Activated T-helper 17 cell treated with anti-CD3 and anti-CD28 coated beads, Interleukin-2, amount 50 U/mL, for 72 hours (primary cell): Measurements from ENCODE around the gene PPP1R9B. TPM values are rescaled to one million over a fixed set of nuclear protein-coding genes. Genes with fewer than 3 reads are reported as not detected.

Source experiments
- ATAC-seq: fragments of 150-1000 bp; cut with Tn5 transposase; replicated peaks from 2 replicates; pipeline ENCODE4 v1.10.0; 2021; ENCODE audit warnings: mild to moderate bottlenecking, moderate library complexity
- H3K27ac Mint-ChIP-seq: one replicate; pipeline ENCODE4 v1.8.0; 2022; ENCODE audit warnings: mixed read lengths
- H3K27me3 Mint-ChIP-seq: one replicate; pipeline ENCODE4 v1.8.0; 2022; ENCODE audit warnings: mixed read lengths
- H3K36me3 Mint-ChIP-seq: one replicate; pipeline ENCODE4 v1.8.0; 2022; ENCODE audit warnings: low read depth, mild to moderate bottlenecking, mixed read lengths
- H3K4me1 Mint-ChIP-seq: one replicate; pipeline ENCODE4 v1.8.0; 2022; ENCODE audit warnings: mixed read lengths
- H3K4me3 Mint-ChIP-seq: one replicate; pipeline ENCODE4 v1.8.0; 2022; ENCODE audit warnings: mild to moderate bottlenecking, mixed read lengths
- H3K9me3 Mint-ChIP-seq: one replicate; pipeline ENCODE4 v1.8.0; 2022; ENCODE audit warnings: mixed read lengths
- total RNA-seq, 2 donors: library from RNA; stranded (reverse); gene quantifications; one replicate each; pipeline ENCODE4 v1.2.3, GENCODE V29; 2022

PPP1R9B gene
- total RNA-seq, 2 donors from 2014 or later, result 73.6 to 89.2 TPM

DNA sequence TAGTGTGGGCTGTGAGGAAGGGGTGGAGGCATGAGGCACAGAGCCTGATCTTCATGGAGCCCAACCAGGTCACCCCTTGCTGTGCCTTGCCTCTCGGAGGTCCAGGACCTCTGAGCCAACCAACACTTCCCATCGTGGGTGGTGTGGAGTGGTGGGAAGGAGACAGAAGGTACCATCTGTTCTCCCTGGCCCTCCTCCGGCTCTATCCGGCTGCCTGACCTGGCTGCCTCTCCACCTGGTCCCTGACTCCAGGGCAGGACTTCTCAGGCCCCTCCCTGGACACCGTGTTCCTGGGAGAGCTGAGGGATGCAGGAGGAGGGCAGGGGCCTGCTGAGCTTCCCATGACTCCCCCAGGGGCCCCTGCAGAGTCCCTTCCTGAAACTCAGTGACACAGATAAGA lies 51.5 kb downstream of the PPP1R9B start:
- Mint-ChIP-seq H3K27me3 (no peaks in the 10 kb centered on the region), H3K9me3 (no peaks in the 10 kb centered on the region), H3K27ac (no peak overlapping the region), H3K4me3 (no peak overlapping the region), H3K4me1 (peaks cover 20% of the 10 kb centered on the region), H3K36me3 (peaks cover 18% of the 10 kb centered on the region)
- no peak for ATAC-seq

DNA sequence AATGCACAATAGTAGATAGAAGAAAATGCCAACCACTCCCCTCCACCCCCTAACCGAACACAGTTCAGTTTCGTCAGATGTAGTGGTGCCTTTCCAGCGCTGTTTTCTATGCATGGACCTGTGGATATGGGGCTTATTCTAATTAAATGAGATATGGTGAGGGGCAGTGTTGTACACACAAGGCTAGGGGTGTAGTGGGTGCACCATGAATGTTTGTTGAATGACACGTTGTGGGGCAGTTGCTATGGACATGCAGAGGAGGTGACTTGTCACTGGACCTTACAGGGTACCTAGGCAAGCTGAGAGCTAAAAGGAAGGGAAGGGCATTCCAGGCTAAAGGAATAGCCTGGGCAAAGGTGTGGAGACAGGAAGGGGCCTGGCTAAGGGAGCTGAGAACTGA lies 51.9 kb downstream of the PPP1R9B start:
- H3K4me1 Mint-ChIP-seq, result peaks cover 20% of the 10 kb centered on the region
- H3K27me3 Mint-ChIP-seq, result no peaks in the 10 kb centered on the region
- ATAC-seq, result no peak
- no peak overlapping the region for H3K27ac Mint-ChIP-seq
- H3K9me3 Mint-ChIP-seq, result no peaks in the 10 kb centered on the region
- H3K4me3 Mint-ChIP-seq, result no peak overlapping the region
- peaks cover 18% of the 10 kb centered on the region for H3K36me3 Mint-ChIP-seq

DNA sequence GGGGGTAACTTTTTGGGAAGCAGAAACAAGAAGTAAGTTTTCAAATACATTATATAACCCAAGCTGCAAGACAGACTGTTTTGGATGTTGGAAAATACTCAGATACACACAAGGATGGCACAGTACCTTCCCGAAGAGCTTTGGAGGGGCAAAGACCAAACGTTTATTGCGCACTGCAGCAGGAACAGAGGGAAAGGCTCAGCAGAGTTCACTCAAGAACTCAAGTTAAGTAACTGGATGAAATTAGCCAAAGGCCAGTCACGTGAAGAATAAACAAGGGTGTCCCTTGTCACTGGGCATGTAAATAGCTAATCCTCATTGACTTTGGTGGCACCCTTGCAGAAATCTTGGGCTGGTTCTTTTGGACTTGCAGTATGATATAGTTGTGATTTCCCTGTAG lies 52.6 kb downstream of the PPP1R9B start:
- Mint-ChIP-seq H3K4me3 (no peak overlapping the region), H3K9me3 (no peaks in the 10 kb centered on the region), H3K36me3 (peaks cover 18% of the 10 kb centered on the region), H3K27me3 (no peaks in the 10 kb centered on the region), H3K4me1 (peaks cover 20% of the 10 kb centered on the region), H3K27ac (no peak overlapping the region)
- ATAC-seq, result no peak

DNA sequence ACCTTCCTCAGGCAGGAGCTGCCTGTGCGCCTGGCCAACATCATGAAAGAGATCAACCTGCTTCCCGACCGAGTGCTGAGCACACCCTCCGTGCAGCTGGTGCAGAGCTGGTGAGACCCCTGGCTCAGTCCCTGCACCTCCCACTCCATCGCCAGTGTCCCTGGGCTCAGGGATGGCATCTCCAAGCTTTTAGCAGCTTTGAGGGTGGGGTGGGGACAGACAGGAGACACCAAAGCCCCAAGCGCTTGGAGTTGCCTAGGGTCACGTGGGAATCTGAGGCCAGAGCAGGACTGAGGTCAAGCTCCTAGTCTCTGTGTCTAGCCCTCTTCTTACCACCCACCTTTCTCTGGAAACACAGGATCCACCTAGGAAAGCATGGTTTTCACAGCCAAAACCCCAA lies 53.0 kb downstream of the PPP1R9B start:
- Mint-ChIP-seq H3K4me3 (peak overlapping the region; percentile 96), H3K36me3 (peaks cover 18% of the 10 kb centered on the region), H3K9me3 (no peaks in the 10 kb centered on the region), H3K4me1 (peaks cover 20% of the 10 kb centered on the region), H3K27ac (peak overlapping the region; percentile 17), H3K27me3 (no peaks in the 10 kb centered on the region)
- ATAC-seq, result no peak

DNA sequence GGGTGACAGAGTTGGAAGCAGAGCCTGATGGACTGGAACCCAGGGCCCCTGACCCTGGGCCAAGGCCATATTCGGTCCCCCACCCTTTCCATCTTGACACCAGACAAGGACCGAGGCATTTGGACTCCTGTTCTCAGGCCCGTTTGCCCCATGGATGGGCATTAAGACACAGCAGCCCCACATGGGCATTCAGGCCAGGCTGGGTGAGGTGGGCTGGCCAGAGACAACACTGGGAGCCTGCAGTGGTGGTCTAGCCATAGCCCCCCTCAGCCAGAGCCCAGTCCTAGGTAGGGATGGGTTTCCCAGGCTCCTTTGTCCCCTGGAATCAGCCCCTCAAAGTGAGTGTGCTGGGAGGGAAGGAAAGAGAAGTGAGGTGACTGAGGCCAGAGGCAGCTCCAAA lies 53.7 kb downstream of the PPP1R9B start:
- Mint-ChIP-seq H3K27me3 (no peaks in the 10 kb centered on the region), H3K4me1 (peaks cover 20% of the 10 kb centered on the region), H3K9me3 (no peaks in the 10 kb centered on the region), H3K36me3 (peaks cover 18% of the 10 kb centered on the region), H3K4me3 (peak overlapping the region; percentile 96), H3K27ac (peak overlapping the region; percentile 17)
- ATAC-seq, result no peak

DNA sequence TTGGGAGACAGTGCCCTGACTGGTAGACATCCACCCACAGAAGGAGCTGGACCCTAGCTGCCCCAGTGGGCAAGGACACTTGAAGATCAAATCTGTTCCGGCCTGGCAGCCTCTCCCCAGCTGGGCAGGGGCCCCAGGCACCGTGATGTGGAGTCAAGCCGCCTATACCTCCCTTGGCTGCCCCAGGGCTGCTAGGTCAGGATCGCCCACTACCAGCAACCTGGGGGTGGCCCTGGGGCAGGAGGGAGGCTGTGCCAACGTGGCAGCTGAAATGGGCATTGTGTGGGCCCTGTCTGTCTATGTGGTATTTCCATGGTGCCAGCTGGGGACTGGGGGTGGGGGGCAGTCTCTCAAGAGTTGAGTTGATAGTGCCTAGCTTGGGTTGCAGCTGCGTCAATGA lies 54.4 kb downstream of the PPP1R9B start:
- peak overlapping the region; percentile 93 for H3K27ac Mint-ChIP-seq

DNA sequence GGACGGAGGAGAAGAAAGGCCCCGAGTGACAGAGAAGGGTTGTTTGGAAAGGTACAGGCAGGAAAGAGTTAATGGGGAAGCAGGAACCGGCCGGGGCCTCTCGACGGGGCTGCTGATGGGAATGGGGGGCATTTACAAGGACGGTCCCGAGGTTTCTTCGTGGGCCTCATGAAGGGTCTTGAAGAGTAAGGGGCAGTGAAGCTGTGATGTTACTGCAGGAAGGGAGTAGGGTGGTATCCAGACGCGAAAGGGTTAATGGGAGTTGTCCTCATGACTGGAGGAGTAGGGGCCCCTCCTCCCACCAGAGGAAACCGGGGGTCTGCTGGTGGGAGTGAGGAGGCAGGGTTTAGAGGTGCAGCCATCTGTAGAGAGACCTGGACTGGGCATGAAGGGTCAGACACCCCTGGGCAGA lies 54.8 kb downstream of the PPP1R9B start:
- no peaks in the 10 kb centered on the region for H3K27me3 Mint-ChIP-seq
- H3K36me3 Mint-ChIP-seq, result peaks cover 18% of the 10 kb centered on the region
- H3K9me3 Mint-ChIP-seq, result no peaks in the 10 kb centered on the region
- H3K4me3 Mint-ChIP-seq, result peak overlapping the region; percentile 96
- ATAC-seq, result no peak
- peak overlapping the region; percentile 93 for H3K27ac Mint-ChIP-seq
- peaks cover 20% of the 10 kb centered on the region for H3K4me1 Mint-ChIP-seq

More for the DNA sequence above, 54.4 kb downstream of the PPP1R9B start:
- Mint-ChIP-seq H3K9me3 (no peaks in the 10 kb centered on the region), H3K27me3 (no peaks in the 10 kb centered on the region), H3K36me3 (peaks cover 18% of the 10 kb centered on the region), H3K4me3 (peak overlapping the region; percentile 96), H3K4me1 (peaks cover 20% of the 10 kb centered on the region)
- no peak for ATAC-seq

DNA sequence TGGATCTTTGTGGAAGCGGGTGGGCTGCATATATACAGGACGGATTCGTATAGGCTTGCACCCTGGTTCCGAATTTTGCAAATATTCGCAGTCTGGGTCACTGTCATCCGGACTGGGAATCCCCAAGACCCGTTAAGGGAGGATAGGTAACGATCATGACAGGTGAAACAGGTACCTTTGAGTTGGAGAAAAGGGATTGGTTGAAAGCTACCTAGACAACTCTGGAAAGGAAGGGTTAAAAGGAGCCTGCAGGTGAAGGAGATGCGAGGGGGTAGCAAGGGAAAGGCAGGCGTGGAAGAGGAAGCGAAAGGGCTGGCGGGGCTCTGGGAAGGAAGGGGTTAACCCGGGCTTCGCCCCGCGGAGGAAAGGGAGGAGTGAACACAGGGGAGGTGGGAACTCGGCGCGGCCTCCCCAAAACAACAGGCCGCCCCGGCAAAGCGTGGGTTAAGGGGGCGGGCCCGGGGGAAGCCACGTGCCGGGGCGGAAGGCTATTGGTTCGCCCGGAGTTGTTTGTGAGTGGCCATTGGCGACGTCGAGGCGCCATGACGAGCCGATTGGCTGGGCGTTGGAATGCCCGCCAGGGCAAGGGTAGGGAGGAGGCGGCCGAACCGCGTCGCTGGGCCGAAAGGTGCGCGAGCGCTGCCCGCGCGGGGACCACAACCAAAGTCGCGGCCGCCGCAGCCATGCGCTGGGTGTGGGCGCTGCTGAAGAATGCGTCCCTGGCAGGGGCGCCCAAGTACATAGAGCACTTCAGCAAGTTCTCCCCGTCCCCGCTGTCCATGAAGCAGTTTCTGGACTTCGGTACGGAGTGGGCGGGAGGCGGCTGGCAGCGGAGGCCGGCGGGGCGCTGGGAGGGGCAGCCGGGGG lies 55.5 kb downstream of the PPP1R9B start, which contains the start of gene PDK2:
PDK2 (plus strand) TSS at position 599 of the 867 bp plus-strand sequence; CDS start at position 684, 85 bp downstream.
- ATAC-seq, result peak; percentile 95
- Mint-ChIP-seq H3K36me3 (peaks cover 18% of the 10 kb centered on the region), H3K27me3 (no peaks in the 10 kb centered on the region), H3K4me3 (peak within 1 kb of the TSS; percentile 96), H3K27ac (peak within 1 kb of the TSS; percentile 93), H3K4me1 (peaks cover 13% of the 10 kb centered on the region), H3K9me3 (no peaks in the 10 kb centered on the region)

DNA sequence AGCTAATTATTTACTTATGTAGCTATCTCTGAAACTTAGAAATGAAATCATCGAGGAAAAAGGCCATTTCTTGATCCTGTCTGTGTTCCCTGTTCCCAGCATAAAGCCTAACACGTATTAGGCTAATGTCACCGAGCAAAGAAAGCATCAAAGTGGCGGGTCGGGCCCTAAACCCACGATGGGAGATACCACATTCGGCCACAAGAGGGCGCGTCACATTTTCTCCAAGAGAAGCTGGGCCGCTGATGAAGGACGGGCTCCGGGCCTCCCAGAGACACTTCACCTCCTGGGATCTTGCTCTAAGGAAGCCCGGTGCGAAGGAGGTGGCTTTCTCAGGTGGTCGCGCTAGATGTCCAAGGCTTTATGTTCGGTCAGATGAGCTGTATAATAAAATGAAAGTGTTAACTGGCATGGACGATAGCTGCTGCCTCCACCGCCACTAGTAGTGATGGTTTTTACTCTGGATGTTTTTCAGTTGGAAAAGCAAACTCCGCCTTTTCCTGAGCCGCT lies 56.2 kb downstream of the PPP1R9B start:
- H3K27me3 Mint-ChIP-seq, result no peaks in the 10 kb centered on the region
- H3K4me3 Mint-ChIP-seq, result peak overlapping the region; percentile 96
- peak overlapping the region; percentile 93 for H3K27ac Mint-ChIP-seq
- no peaks in the 10 kb centered on the region for H3K9me3 Mint-ChIP-seq
- peaks cover 18% of the 10 kb centered on the region for H3K36me3 Mint-ChIP-seq
- peaks cover 9% of the 10 kb centered on the region for H3K4me1 Mint-ChIP-seq
- peak; percentile 59 for ATAC-seq

DNA sequence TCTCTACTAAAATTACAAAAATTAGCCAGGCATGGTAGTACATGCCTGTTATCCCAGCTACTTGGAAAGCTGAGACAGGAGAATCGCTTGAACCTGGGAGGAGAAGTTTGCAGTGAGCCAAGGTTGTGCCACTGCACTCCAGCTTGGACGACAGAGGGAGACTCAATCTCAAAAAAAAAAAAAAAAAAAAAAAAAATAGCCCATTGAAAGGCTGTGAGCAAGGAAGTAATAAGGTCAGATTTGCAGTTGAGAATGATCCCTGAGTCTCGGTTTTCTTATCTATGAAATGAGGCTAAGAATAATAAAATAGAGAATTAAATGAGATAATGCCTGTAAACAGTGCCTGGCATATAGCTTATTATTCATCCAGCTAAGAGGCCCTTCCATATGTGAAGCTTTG lies 56.7 kb downstream of the PPP1R9B start:
- Mint-ChIP-seq H3K36me3 (peaks cover 18% of the 10 kb centered on the region), H3K27ac (no peak overlapping the region), H3K27me3 (no peaks in the 10 kb centered on the region), H3K4me3 (peak overlapping the region; percentile 96), H3K4me1 (peaks cover 9% of the 10 kb centered on the region), H3K9me3 (no peaks in the 10 kb centered on the region)
- ATAC-seq, result no peak

DNA sequence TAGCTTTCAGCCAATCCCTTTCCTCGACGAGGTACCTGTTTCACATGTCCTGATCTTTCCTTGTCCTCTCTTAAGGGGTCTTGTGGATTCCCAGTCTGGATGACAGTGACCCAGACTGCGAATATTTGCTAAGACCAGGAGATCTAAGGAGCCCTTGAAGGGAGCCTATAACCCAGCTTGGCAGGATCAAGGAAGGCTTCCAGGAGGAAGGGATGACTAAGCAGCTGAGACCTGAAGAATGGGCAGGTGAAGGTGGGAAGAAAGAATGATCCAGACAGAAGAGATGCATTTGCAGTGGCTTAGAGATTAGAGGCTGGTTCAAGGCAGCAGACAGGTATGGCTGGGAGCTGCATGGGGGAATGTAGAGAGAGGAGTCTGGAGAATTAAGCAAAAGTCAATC lies 57.2 kb downstream of the PPP1R9B start:
- no peak overlapping the region for H3K27ac Mint-ChIP-seq
- no peaks in the 10 kb centered on the region for H3K27me3 Mint-ChIP-seq
- H3K36me3 Mint-ChIP-seq, result peaks cover 13% of the 10 kb centered on the region
- ATAC-seq, result no peak
- peaks cover 9% of the 10 kb centered on the region for H3K4me1 Mint-ChIP-seq
- no peaks in the 10 kb centered on the region for H3K9me3 Mint-ChIP-seq
- H3K4me3 Mint-ChIP-seq, result no peak overlapping the region

DNA sequence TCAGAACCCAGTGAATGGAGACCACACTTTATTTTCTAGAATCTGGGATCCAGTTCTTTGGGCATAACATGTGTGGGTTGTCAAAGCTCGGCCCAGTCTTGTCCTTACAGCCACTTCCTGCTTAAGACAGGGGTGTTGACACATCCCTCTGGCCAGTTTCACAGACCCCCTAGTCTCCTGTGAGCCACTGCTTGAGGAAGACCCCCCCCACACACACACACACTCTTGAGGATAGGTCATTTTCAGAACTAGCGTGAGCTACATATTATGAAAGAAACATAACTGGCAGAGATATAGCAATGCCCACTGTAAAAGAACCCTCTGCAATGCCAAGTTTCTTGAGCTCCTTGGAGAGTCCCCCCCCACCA lies 58.6 kb downstream of the PPP1R9B start:
- no peaks in the 10 kb centered on the region for H3K9me3 Mint-ChIP-seq
- H3K36me3 Mint-ChIP-seq, result peaks cover 11% of the 10 kb centered on the region
- ATAC-seq, result no peak
- H3K27ac Mint-ChIP-seq, result no peak overlapping the region
- H3K27me3 Mint-ChIP-seq, result no peaks in the 10 kb centered on the region
- H3K4me3 Mint-ChIP-seq, result no peak overlapping the region
- H3K4me1 Mint-ChIP-seq, result peaks cover 9% of the 10 kb centered on the region

DNA sequence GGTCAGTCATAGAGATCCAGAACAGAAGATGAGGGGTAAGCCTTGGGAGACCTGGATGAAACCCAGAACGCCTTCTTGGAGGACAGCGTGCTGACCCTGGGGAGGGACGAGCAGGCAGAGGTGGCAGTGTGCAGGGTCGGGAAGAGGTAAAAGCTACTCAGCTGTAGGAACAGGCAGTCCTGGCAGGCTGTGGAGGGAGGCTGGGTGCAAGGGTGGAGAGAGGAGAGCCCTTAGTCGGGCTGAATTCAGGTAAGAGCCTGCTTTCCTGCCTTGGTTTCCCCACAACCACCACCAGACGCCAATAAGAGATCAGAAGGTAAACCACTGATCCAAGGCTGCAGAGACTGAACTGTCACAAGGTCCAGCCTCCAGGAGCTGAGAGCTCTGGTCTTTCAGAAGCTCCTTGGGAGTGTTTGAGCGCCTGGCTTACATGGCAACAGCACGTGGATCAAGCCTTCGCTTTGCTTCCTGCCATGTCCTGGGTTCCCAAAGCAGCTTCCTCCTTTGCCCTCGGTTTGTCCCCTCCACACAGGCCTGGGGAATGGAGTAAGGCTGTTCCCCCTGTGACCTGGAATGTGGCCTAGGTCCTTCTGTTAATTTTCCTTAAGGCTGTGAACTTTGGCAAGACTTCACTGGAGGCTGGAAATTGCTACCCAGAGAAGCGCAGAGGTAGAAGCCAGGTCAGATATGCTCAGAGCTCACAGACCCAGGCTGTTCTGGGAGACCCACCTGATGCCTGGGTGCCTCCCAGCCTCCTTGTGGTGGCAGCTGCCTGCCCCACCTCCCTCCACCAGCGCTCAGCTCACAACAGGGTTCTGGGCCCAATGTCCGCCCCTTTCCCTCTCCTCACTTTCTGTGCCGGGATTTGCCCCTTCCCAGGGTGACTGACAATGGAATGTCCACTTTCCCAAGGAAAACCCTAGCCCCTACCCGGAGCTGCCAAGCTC lies 59.2 kb downstream of the PPP1R9B start:
- ATAC-seq, result no peak
- H3K4me1 Mint-ChIP-seq, result peaks cover 8% of the 10 kb centered on the region
- H3K27me3 Mint-ChIP-seq, result no peaks in the 10 kb centered on the region
- no peaks in the 10 kb centered on the region for H3K9me3 Mint-ChIP-seq
- H3K36me3 Mint-ChIP-seq, result peaks cover 11% of the 10 kb centered on the region
- H3K27ac Mint-ChIP-seq, result no peak overlapping the region
- no peak overlapping the region for H3K4me3 Mint-ChIP-seq

DNA sequence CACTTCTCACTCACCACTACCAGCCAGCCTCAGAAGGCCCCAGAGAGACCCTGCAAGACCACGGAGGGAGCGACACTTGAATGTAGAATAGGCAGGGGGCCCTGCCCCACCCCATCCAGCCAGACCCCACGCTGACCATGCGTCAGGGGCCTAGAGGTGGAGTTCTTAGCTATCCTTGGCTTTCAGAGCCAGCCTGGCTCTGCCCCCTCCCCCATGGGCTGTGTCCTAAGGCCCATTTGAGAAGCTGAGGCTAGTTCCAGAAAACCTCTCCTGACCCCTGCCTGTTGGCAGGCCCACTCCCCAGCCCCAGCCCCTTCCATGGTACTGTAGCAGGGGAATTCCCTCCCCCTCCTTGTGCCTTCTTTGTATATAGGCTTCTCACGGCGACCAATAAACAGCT lies 60.4 kb downstream of the PPP1R9B start:
- H3K27me3 Mint-ChIP-seq, result no peaks in the 10 kb centered on the region
- no peaks in the 10 kb centered on the region for H3K4me1 Mint-ChIP-seq
- ATAC-seq, result no peak
- H3K9me3 Mint-ChIP-seq, result no peaks in the 10 kb centered on the region
- H3K36me3 Mint-ChIP-seq, result peaks cover 9% of the 10 kb centered on the region
- no peak overlapping the region for H3K27ac Mint-ChIP-seq
- H3K4me3 Mint-ChIP-seq, result no peak overlapping the region
